DMS 273 treated with DMSO at 0.1 percent for 48 hours (cell line): ENCODE data around the gene NDUFC2.
"Not testable (repeated sequence)": the region's sequence is repeated elsewhere in the genome, so short reads cannot be mapped to it uniquely, and the experiment has no call there.

ENCODE experiments used
- DNase-seq: peaks from one replicate; lab custom pipeline; 2025; lab: John Stamatoyannopoulos, UW

Gene NDUFC2

DNA sequence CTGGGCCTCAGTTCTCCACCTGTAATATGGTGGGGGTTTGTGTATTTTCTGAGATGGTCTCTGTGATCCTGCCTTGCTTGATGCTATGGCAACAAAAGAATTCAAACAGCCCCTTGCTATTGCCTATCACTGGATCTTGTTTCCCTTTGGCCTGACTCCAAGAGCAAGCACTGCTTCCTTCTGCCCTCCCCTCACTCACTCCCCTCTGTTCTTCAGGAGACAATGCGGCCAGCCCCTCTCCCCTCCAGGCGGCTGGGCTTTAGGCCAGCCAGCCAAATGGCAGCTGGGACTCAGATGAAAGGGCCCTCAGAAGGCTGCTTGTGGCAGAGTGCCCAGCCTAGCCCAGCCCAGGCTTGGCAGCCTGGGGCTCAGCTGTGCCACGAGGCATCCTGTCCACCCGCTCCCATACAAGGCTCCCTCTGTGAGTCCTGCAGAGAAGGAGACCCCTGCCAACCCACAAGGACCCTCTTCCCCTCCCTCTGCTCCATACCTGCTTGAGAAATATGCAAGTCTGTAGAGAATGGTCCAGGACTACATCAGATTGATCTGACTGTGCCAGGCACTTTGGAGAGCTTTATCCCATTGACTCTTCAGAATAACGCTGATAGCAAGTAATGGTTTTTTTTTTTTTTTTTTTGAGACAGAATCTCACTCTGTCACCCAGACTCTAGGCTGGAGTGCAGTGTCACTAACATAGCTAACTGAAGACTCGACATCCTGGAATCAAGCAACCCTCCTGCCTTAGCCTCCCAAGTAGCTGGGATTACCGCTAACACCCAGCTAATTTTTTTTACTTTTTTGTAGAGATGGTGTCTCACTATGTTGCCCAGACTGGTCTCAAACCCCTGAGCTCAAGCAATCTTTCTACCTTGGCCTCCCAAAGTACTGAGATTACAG lies 49.0 kb downstream of the NDUFC2 start:
- peak; percentile 85 for DNase-seq

GRCh38 chr11:78028423-78028822 lies 51.2 kb downstream of the NDUFC2 start:
- DNase-seq, result not testable (repeated sequence)

- DNase-seq, result no peak
Measured at GRCh38 chr11:78027759-78028158, 51.9 kb downstream of the NDUFC2 start.

- no peak for DNase-seq
Measured at GRCh38 chr11:78025378-78025777, 54.3 kb downstream of the NDUFC2 start.

- no peak for DNase-seq
Measured at GRCh38 chr11:78023426-78023825, 56.2 kb downstream of the NDUFC2 start.

GRCh38 chr11:78022397-78023396 lies 57.0 kb downstream of the NDUFC2 start, which contains the start of gene KCTD14:
Gene KCTD14, minus strand, starts transcription at chr11:78023276. Its CDS starts 27 bp downstream, at chr11:78023249.
- DNase-seq, result no peak

GRCh38 chr11:78021611-78022010 lies 58.1 kb downstream of the NDUFC2 start:
- DNase-seq, result no peak

GRCh38 chr11:78020246-78020645 lies 59.4 kb downstream of the NDUFC2 start:
- no peak for DNase-seq

GRCh38 chr11:78019808-78020207 lies 59.9 kb downstream of the NDUFC2 start:
- no peak for DNase-seq
